BJ (cell line): ENCODE results near the gene FMN2. TPM values are rescaled to one million over a fixed set of nuclear protein-coding genes. Genes with fewer than 3 reads are reported as not detected.
A peak's percentile ranks its signal among the peaks of the same experiment; 100 is the strongest.

ENCODE experiments used
- CTCF ChIA-PET: fragments of 350-600 bp; formaldehyde crosslinking; extraction: SDS; loops from one replicate; lab custom pipeline; 2021; ENCODE audit warnings: antibody characterized with exemption, inconsistent platforms; lab: Yijun Ruan, JAX
- POLR2A ChIA-PET: fragments of 300-600 bp; sonication (Branson Sonifier 250); formaldehyde crosslinking; extraction: SDS; loops from one replicate; lab custom pipeline; 2021; ENCODE audit warnings: antibody characterized with exemption; lab: Charles Lee
- DNase-seq: peaks from one replicate; pipeline ENCODE4 v3.0.0-alpha.2; 2011; ENCODE audit warnings: low read depth
- H3K27me3 ChIP-seq: 2 replicates; pipeline ENCODE4 v1.6.0; 2011; ENCODE audit warnings: low read length; ENCODE audit not compliant: control insufficient read depth, insufficient read depth
- H3K36me3 ChIP-seq: 2 replicates; pipeline ENCODE4 v1.5.1; 2011; ENCODE audit warnings: low read length; ENCODE audit not compliant: control insufficient read depth, insufficient read depth
- H3K4me3 ChIP-seq: 2 replicates; pipeline ENCODE4 v1.5.1; 2011; ENCODE audit warnings: low read depth, mild to moderate bottlenecking, control low read depth, low read length
- polyA plus RNA-seq: library from polyadenylated mRNA; depleted of rRNA; stranded (reverse); fragments of >200 nt; gene quantifications from 2 replicates; pipeline ENCODE4 v1.2.3, GENCODE V29; 2011
- TF ChIP-seq, protein P1 (sequence below): IDR thresholded peaks from 2 replicates; pipeline ENCODE4 v1.5.1; 2011; ENCODE audit warnings: low read depth, mild to moderate bottlenecking, control low read depth, inconsistent platforms, low read length, moderate library complexity; ENCODE audit not compliant: insufficient read depth

FMN2 gene
- polyA plus RNA-seq, 1 experiment, result 14.6 TPM

DNA sequence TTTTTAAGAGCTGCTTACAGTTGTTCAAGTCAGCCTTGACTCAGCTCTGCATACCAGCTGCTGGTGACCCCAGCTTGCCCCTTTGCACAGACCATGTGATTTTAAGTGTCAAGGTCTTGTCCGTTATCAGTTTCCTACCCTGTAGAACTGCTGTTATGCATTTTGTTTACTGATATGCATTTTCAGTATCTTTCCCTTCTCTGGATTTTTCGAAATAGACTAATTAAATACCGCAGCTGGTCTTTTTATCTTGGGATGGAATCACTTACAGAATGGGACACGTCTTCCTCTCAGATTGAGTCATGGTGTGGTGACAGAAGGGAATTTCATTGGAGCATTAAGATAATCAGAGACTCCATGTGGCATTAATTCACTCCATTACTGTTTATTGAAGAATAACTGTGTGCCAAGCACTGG, 145.6 kb downstream of the FMN2 start:
- TF ChIP-seq, protein P1, sequence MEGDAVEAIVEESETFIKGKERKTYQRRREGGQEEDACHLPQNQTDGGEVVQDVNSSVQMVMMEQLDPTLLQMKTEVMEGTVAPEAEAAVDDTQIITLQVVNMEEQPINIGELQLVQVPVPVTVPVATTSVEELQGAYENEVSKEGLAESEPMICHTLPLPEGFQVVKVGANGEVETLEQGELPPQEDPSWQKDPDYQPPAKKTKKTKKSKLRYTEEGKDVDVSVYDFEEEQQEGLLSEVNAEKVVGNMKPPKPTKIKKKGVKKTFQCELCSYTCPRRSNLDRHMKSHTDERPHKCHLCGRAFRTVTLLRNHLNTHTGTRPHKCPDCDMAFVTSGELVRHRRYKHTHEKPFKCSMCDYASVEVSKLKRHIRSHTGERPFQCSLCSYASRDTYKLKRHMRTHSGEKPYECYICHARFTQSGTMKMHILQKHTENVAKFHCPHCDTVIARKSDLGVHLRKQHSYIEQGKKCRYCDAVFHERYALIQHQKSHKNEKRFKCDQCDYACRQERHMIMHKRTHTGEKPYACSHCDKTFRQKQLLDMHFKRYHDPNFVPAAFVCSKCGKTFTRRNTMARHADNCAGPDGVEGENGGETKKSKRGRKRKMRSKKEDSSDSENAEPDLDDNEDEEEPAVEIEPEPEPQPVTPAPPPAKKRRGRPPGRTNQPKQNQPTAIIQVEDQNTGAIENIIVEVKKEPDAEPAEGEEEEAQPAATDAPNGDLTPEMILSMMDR, result no peak
- peak; percentile 64 for DNase-seq
- H3K27me3 ChIP-seq, result no peaks in the 10 kb centered on the region
- H3K36me3 ChIP-seq, result no peaks in the 10 kb centered on the region
- ChIA-PET POLR2A (no interaction called here), CTCF (interaction anchor here (0.8 kb wide), 2 partner anchors 142 to 454 kb away, joined by 3 to 4 read pairs; no protein-coding TSS in a partner anchor)
- no peak overlapping the region for H3K4me3 ChIP-seq

DNA sequence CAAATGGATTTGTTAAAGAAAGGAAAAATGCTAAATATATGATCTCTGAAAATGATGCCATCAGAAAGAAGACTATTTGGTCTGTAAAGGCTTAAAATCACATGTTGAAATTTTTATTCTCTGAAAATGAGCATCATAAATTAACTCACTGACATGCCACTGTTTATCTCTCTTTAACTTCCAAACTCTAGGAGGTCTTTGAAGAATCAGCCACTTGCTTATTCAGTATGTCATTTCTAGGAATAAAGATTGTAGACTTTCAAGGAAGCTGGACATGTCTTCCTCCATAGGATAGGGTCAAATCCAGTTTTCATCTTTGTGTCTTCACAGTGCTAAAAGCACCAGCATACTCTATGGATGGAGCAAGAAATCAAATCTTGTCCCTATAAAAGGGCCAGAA, 147.6 kb downstream of the FMN2 start:
- CTCF ChIA-PET, result no interaction called here
- TF ChIP-seq, protein P1, result no peak

DNA sequence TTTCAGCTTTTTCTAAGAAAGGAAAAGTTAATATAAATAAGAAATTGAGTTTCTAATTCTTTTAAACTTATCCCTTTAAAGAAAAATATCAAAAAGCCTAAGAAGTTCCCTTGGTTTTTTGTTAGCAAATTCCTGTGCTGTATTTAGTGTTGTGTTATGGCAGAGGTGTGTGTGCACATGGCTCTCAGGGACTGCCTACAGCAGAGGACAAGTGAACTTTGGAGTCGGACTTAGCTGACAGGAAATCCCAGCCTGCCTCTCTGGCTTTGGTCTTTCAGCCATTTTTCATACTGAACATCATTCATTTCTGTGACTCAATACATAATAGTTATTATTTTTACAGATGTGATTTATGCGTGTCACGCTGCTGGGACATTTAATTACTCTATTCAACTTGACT, 149.6 kb downstream of the FMN2 start:
- ChIA-PET CTCF (no interaction called here), POLR2A (no interaction called here)
- no peak for DNase-seq
- no peaks in the 10 kb centered on the region for H3K27me3 ChIP-seq
- no peaks in the 10 kb centered on the region for H3K36me3 ChIP-seq
- TF ChIP-seq, protein P1, result no peak
- no peak overlapping the region for H3K4me3 ChIP-seq

More for the DNA sequence above, 147.6 kb downstream of the FMN2 start:
- POLR2A ChIA-PET, result no interaction called here
- no peaks in the 10 kb centered on the region for H3K36me3 ChIP-seq
- no peak for DNase-seq
- no peaks in the 10 kb centered on the region for H3K27me3 ChIP-seq
- no peak overlapping the region for H3K4me3 ChIP-seq

DNA sequence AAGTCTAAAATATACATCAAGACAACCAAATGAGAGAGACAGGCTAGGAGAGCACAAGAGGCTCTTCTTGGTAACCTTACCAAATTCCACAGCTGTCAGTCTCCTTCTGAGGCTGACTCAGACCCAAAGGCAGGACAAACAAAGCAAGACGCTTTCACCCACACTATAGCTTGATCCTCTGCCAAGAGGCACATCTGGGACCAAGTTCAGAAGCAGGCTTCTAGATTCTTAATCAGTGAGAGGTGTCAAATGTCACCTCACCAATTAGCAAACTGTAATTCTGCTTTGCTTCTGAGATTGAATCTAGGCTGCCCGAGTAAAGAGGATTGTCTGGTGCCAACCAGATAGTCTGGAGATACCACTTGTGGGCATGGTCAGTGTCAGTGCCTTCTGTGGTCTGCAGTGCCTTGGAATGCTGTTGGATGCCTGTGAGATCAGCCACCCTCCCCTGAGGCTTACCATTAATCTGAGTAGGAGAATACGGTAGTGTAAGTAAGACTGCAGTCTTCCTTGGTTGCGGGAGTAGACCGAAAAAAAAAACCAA, 151.0 kb downstream of the FMN2 start:
- CTCF ChIA-PET, result no interaction called here
- TF ChIP-seq, protein P1, result no peak

DNA sequence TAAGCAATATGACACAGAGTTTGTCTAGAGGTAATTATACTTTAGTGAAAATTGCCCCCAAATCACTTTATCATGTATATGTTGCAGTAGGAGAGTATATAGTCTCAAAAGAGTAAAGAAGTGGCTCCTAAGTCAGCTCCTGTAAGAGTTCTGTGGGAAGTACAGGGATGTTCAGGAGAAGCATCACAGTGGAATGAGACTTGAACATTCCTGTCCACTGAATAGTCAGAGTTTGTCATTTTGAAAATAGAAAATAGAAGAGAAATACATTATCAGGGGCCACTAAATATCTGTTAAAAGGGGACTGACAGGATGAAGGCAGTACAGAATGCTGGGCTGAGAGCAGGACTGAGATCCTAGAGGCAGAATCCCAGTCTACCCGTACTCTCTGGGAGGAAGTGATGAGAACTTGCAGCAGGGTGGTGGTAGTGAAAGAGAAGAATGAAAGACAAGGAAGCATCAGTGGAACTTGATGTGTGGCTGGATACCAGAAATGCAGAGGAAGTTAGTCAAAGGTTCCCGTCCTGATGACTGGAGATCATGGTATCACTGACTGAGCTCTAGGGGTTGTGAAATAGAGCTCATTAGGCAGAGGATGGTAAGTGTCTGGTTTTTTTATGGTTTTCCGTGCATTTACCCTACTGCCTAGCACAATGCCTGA, 153.4 kb downstream of the FMN2 start:
- H3K36me3 ChIP-seq, result no peaks in the 10 kb centered on the region
- ChIA-PET CTCF (no interaction called here), POLR2A (interaction anchor here (0.5 to 1.0 kb wide), 3 partner anchors 11 to 106 kb away, joined by 3 to 6 read pairs (median 6); no protein-coding TSS in a partner anchor)
- DNase-seq, result peak; percentile 69
- TF ChIP-seq, protein P1, result no peak
- no peaks in the 10 kb centered on the region for H3K27me3 ChIP-seq
- H3K4me3 ChIP-seq, result no peak overlapping the region

More for the DNA sequence above, 151.0 kb downstream of the FMN2 start:
- no peak overlapping the region for H3K4me3 ChIP-seq
- no peaks in the 10 kb centered on the region for H3K27me3 ChIP-seq
- H3K36me3 ChIP-seq, result no peaks in the 10 kb centered on the region
- POLR2A ChIA-PET, result no interaction called here
- DNase-seq, result no peak
